GM19099 (cell line): ENCODE results near the gene SLC39A8.

ENCODE experiments used
- POLR2A ChIP-seq: IDR thresholded peaks from 3 replicates; pipeline ENCODE4 v1.6.1; 2011; ENCODE audit warnings: low read depth; ENCODE audit not compliant: insufficient read length; ENCODE audit errors: extremely low read depth

The SLC39A8 gene

DNA sequence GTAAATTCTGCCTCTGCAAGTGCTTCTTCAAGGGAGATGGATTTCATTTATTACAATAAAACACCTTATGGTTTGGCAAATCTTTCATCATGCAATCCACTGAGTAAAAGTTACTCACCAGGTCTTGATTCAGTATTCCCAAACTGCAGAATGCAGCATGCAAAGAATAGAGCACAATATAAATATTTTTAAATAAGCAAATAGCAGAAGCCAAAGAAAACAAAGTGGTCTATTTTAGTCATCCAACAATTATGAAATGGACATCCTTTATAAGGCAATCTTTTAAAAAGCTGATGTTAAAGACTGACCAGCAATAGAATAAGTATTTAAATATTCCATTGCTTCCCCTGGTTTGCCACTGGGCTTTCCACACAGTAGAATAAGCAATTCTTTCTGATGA lies 59.5 kb downstream of the SLC39A8 start:
- no peak for TF ChIP-seq POLR2A

DNA sequence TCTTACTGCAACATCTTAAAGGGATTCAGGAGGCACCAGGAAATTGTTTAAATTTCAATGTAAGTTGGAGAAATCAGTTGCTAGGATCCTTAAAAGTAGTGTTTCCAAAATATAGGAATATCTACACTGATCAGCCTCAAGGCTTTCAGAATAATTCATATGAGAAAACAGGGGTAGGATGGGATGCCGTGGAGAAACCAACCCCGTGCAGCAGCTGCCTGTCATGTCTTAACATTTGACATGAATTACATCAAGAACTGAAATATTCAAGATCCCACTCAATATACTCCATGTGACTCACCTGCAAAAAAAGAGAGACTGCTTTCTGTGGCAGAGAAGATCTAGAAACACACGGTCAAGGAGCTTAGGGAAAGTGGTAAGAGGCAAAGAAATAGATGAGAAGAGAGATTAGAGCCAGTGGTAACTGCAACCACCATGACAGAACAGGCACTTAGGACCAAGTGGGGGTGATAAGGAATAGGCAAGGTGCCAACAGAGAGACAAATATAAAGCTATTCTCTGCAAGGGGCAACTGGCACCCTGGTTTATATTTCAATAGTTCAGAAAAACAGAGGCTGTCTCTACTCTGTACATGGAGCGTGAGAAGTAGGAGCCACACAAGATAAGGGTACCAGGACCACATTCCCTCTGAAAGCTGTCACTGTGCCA lies 64.0 kb downstream of the SLC39A8 start:
- no peak for TF ChIP-seq POLR2A

DNA sequence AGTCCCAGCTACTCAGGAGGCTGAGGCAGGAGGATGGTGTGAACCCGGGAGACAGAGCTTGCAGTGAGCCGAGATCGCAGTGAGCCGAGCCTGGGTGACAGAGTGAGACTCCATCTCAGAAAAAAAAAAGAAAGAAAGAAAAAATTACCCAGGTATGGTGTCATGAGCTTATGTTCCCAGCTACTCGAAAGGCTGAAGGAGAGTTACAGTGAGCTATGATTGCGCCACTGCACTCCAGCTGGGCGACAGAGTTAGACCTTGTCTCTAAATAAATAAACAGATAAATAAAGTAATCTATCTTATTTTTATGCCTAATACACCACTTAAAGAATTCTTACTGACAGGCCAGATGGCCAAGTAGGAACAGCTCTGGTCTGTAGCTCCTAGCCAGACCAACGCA lies 73.0 kb downstream of the SLC39A8 start:
- no peak for TF ChIP-seq POLR2A

DNA sequence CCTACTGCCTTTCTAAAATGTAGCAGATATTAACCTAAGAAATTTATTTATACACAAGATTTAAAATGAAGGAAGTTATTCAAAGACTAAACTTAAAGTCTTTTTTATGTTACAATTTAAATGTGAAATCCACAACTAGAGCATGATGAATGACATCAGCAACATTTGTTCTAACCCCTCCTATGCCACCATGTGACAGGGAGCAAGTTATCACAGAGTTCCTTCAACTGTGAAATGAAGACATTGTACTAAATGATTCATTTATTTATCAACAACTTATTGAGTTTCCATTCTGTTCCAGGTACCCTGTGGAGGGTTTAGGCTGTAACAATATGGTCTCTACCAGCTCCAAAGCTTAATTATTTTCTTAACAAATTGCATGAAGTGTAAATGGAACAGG lies 76.9 kb downstream of the SLC39A8 start:
- no peak for TF ChIP-seq POLR2A

DNA sequence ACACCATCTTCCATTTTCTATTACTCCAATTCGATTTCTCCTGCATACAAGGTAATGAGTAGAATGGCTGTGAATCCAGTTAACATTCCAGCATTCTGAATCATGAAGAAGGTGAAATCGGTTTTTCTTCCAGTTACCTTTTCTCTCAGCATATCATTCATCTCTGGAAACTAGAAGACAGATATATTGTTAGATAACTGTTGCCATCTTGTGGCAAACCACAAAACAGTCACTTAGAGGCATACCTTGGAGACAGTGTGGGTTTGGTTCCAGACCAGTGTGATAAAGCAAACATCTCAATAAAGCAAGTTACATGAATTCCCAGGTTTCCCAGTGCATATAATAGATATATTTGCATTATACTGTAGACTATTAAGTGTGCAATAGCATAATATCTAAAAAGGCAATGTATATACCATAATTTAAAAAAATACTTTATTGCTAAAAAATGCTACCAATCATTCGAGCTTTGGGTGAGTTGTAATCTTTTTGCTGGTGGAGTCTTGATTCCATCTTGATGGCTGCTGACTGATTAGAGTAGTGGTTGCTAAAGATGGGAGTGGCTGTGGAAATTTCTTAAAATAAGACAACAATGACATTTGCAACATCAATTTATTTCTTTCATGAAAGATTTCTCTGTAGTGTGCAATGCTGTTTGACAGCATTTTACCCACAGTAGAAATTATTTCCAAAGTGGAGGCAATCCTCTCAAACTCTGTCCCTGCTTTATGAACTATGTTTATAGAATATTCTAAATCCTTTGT lies 82.1 kb downstream of the SLC39A8 start:
- TF ChIP-seq POLR2A: no peak

DNA sequence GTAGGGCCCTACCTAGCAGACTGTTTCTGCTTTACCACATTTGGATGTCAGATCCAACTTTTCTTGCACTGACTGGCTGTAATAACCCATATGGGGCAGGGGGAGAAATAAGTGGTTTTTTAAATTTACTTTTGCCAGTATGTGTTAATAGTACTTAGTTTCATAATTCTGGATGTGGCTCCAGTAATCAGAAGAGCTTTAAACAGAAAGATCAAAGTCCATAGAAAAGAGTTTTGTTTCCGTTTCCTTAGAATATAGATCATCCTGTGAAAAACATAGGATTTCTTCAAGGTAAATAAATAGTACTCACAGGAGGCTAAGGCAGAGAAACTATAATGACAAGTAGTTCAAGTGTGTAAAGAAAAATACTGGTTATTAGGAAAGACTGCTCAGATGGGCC lies 85.6 kb downstream of the SLC39A8 start:
- no peak for TF ChIP-seq POLR2A

DNA sequence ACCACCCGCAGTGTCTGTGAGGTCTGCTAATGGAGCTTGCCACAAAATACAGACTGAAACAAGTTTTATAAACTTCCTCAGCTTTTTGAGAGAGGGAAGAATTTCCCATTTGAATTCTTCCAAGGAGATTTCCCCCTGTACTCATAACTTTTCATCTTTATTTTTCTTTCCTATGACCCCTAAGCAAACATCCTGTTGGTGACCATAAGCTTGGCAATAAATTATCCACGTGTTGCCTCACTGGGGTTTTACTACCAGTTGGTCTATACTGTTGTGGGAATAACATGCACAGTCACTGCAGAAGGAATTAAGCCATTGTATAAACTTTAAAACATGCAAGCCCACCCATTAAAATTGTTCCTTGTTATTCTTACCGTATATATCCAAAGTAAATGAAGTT lies 86.2 kb downstream of the SLC39A8 start:
- no peak for TF ChIP-seq POLR2A

DNA sequence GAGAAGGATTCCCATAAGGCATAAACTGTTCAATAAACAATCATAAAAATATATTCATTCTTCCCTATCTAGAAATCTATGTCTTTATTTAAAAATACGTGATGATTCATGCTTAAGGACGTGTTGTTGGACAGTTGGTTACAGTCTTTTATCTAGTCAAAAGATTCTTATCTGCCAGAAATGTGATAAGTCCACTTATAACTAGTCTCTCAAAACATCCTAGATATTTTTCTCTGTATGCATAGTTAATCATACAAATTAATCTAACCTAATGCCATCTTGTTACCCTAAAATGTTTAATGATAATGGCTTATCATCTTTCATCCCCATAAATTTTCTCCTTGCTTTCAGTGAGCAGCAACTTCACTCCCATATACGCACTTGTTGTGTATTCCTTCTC lies 89.0 kb downstream of the SLC39A8 start:
- no peak for TF ChIP-seq POLR2A

DNA sequence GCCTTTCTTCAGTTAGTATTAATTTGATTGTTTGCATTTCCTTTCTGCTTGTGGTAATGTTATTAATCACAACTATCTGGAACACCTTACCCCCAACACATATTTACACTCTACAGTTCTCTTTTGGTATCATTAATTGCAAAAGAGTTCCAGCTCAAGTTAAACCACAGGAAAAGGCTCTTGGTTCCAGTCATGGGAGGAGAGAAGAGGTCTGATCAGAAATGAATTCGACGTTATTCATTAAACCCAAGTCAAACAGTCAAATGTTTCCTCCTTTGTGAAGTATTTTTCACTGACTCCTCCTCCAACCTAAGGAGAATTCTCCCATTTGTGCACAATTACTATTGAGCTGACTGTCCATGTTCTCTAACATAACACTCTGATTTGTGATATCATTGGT lies 91.4 kb downstream of the SLC39A8 start:
- TF ChIP-seq POLR2A: no peak

DNA sequence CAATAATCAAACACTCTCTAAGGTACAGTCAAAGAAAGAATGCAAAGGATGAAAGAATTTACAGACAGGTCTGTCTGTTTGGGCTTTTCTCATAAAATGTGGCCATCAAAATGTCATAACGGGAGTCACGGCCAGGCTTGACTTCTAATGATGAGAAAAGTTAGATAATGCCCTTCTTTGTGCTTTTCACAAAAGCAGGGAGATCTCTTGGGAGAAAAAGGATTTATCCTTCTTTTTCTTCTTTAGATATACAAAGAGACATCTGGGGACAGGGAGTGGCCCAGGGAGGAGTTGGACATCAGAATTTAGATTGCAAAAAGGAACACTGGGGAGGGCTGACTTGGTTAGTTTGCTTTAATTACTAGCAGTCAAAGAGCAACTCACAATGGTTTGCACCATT lies 93.1 kb downstream of the SLC39A8 start:
- TF ChIP-seq POLR2A: no peak

DNA sequence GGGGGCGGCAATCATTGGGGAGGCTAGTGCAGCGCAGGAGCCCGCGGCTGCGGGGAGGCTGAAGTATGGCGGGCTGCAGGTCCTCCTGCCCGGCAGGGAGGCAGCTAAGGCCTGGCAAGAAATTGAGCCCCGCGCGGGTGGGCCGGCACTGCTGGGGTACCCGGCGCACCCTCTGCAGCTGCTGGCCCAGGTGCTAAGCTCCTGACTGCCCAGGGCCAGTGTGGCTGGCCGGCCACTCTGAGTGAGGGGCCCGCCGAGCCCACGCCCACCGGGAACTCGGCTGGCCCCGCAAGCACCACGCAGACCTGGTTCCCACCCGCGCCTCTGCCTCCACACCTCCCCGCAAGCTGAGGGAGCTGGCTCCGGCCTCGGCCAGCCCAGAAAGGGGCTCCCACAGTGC lies 94.9 kb downstream of the SLC39A8 start:
- no peak for TF ChIP-seq POLR2A

DNA sequence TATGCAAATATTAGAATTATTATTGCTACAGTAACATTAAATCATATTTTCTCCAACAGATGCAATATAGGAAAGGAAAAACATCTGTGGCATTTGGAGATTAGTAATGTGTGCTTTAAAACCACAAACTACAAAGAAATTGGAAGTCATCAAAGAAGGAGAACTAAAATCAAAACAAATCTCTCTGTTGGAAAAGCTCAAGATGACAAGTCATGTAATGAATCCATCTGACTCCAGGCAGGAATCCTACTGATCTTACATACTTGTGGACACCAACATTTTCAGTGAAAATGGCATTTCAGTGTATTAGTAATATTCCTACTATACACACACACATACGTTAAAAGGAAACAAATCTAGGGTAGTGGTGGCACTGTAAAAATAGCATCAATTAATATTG lies 98.2 kb downstream of the SLC39A8 start:
- no peak for TF ChIP-seq POLR2A

DNA sequence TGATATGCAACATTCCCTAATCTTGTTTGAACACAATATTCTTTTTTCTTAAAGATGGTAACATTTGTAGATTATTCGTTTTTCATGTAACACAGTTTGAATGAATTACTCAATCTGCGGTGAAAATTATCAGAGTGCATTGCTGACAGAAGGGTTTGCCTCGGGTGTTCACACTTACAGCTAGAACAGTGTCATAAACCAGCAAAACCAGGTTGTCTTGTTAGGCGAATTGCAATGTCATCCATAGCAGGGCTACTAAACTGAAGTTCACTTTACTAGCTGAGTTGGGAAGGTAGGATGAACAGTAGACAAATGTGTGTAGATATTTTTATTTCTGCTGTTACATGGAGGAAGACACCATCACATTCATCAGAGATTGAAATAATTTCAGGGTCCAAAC lies 98.9 kb downstream of the SLC39A8 start:
- TF ChIP-seq POLR2A: no peak

DNA sequence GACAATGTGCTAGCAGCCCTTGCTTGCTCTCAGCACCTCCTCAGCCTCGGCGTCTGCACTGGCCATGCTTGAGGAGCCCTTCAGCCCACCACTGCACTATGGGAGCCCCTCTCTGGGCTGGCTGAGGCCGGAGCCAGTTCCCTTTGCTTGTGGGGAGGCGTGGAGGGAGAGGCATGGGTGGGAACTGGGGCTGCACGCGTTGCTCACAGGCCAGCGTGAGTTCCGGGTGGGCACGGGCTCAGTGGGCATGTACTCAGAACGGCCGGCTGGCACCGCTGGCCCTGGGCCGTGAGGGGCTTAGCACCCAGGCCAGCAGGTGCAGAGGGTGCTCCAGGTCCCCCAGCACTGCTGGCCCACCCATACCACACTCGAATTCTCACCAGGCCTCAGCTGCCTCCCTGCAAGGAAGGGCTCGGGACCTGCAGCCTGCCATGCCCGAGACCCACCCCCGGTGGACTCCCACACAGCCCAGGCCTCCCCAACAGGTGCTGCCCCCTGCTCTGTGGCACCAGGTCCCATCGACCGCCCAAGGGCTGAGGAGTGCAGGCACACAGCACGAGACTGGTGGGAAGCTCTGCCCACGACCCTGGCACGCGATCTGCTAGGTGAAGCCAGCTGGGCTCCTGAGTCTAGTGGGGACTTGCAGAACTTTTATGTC lies 100.3 kb downstream of the SLC39A8 start:
- TF ChIP-seq POLR2A: no peak

DNA sequence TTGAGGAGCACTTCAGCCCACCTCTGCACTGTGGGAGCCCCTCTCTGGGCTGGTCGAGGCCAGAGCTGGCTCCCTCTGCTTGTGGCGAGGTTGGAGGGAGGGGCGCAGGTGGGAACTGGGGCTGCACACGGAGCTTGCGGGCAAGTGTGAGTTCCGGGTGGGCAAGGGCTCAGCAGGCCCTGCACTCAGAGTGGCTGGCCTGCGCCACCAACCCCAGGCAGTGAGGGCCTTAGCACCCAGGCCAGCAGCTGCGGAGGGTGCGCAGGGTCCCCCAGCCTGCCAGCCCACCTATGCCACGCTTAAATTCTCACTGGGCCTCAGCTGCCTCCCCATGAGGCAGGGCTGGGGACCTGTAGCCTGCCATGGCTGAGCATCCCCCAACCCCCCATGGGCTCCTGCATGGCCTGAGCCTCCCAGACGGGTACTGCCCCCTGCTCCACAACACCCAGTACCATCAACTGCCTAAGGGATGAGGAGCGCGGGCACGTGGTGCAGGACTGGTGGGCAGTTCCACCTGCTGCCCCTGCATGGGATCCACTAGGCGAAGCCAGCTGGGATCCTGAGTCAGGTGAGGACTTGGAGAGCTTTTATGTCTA lies 110.9 kb downstream of the SLC39A8 start:
- no peak for TF ChIP-seq POLR2A

DNA sequence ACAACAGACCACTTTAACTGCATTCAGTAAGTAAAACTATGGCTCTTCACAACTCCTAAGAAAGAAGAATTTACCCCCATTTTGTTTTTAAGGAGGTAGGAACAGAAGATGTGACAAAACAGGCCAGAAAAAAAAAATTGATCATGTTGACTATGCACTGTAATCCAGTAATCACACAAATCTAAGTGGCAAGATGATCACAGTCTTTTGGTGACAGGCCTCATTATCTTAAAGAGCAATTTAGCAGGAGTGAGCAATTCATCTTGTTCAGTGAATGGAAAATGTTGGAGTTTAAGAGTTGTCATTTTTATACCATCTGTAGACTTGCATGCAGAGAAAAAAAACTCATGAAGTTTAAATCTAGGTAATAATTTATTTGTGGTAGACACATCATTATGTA lies 115.1 kb downstream of the SLC39A8 start:
- TF ChIP-seq POLR2A: no peak
